HepG2 (cell line): Measurements from ENCODE around the gene PRSS22. TPM values are rescaled to one million over a fixed set of nuclear protein-coding genes. Genes with fewer than 3 reads are reported as not detected.

Experiments
- AKNA ChIP-seq: sonication (generic); formaldehyde crosslinking; IDR thresholded peaks from 2 replicates; pipeline ENCODE4 v1.4.0; 2020; ENCODE audit warnings: missing genetic modification reagents, borderline replicate concordance
- CBX2 ChIP-seq, 2 experiments: fragments of 200-600 bp in 1 of 2; sonication (generic); formaldehyde crosslinking in 1 of 2; IDR thresholded peaks; 2 replicates each; pipeline versions ENCODE4 v1.7.0 to v1.8.1; 2018 to 2022; ENCODE audit warnings: low read depth in 2 of 2, low read length in 1 of 2, mild to moderate bottlenecking in 1 of 2, missing genetic modification reagents in 1 of 2
- EEA1 ChIP-seq: sonication (generic); formaldehyde crosslinking; IDR thresholded peaks from 2 replicates; pipeline ENCODE4 v1.5.1; 2020; ENCODE audit warnings: mild to moderate bottlenecking, missing genetic modification reagents, borderline replicate concordance
- GABPB1 ChIP-seq: IDR thresholded peaks from 2 replicates; pipeline ENCODE4 v1.6.1; 2016; ENCODE audit warnings: mild to moderate bottlenecking, missing genetic modification reagents, moderate library complexity, missing compliant biosample characterization
- ISL2 ChIP-seq: sonication (generic); formaldehyde crosslinking; IDR thresholded peaks from 2 replicates; pipeline ENCODE4 v1.5.0; 2020; ENCODE audit warnings: missing genetic modification reagents
- KDM6A ChIP-seq: IDR thresholded peaks from 2 replicates; pipeline ENCODE4 v1.6.1; 2016; ENCODE audit warnings: low read depth
- MTA3 ChIP-seq: sonication (generic); formaldehyde crosslinking; IDR thresholded peaks from 2 replicates; pipeline ENCODE4 v1.4.0; 2020; ENCODE audit warnings: missing genetic modification reagents
- NR1H2 ChIP-seq: sonication (generic); formaldehyde crosslinking; IDR thresholded peaks from 2 replicates; pipeline ENCODE4 v1.8.1; 2022; ENCODE audit warnings: low read depth, missing genetic modification reagents, borderline replicate concordance
- PITX1 ChIP-seq: sonication (generic); formaldehyde crosslinking; IDR thresholded peaks from 2 replicates; pipeline ENCODE4 v1.5.1; 2020; ENCODE audit warnings: mild to moderate bottlenecking, missing genetic modification reagents
- REST ChIP-seq, 2 experiments: IDR thresholded peaks; 2 replicates each; pipeline ENCODE4 v1.6.1; 2011 to 2012; ENCODE audit warnings: low read length in 2 of 2, borderline replicate concordance in 1 of 2, low read depth in 1 of 2, mild to moderate bottlenecking in 1 of 2, moderate library complexity in 1 of 2
- RXRA ChIP-seq: sonication (generic); formaldehyde crosslinking; IDR thresholded peaks from 2 replicates; pipeline ENCODE4 v1.5.1; 2020; ENCODE audit warnings: missing genetic modification reagents
- TAF15 ChIP-seq: fragments of 200-400 bp; formaldehyde crosslinking; IDR thresholded peaks from one replicate; pipeline ENCODE4 v1.6.1; 2018; ENCODE audit warnings: mild to moderate bottlenecking, low read depth, low read length; ENCODE audit not compliant: poor library complexity, severe bottlenecking
- TRAFD1 ChIP-seq: sonication (generic); formaldehyde crosslinking; IDR thresholded peaks from 2 replicates; pipeline ENCODE4 v1.5.1; 2020; ENCODE audit warnings: missing genetic modification reagents, mild to moderate bottlenecking, borderline replicate concordance
- ZNF124 ChIP-seq: sonication (generic); formaldehyde crosslinking; IDR thresholded peaks from 2 replicates; pipeline ENCODE4 v1.4.0; 2020; ENCODE audit warnings: missing genetic modification reagents
- ZNF280B ChIP-seq: sonication (generic); formaldehyde crosslinking; IDR thresholded peaks from 2 replicates; pipeline ENCODE4 v1.5.0; 2020; ENCODE audit warnings: missing genetic modification reagents, mild to moderate bottlenecking, borderline replicate concordance
- ZNF557 ChIP-seq: sonication (generic); formaldehyde crosslinking; IDR thresholded peaks from 2 replicates; pipeline ENCODE4 v1.4.0; 2020; ENCODE audit warnings: missing genetic modification reagents
- ZNF564 ChIP-seq: sonication (generic); formaldehyde crosslinking; IDR thresholded peaks from 2 replicates; pipeline ENCODE4 v1.8.1; 2023; ENCODE audit warnings: mild to moderate bottlenecking, missing genetic modification reagents
- ZNF891 ChIP-seq: sonication (generic); formaldehyde crosslinking; IDR thresholded peaks from 2 replicates; pipeline ENCODE4 v1.5.0; 2020; ENCODE audit warnings: mild to moderate bottlenecking, missing genetic modification reagents
- polyA plus RNA-seq, 8 experiments: library from polyadenylated mRNA; depleted of rRNA in 3 of 8; stranded (reverse) in 7 of 8; unstranded in 1 of 8; fragments of >200 nt; fragmentation: Illumina TruSeq in 4 of 8; extraction: Trizol in 4 of 8; gene quantifications; 2 replicates each; pipeline versions ENCODE4 v1.2.1 to v1.2.3, GENCODE V29; 2011 to 2016; ENCODE audit warnings: low read depth in 4 of 8, missing spikeins in 1 of 8, mixed read lengths in 1 of 8; ENCODE audit not compliant: insufficient read depth in 1 of 8
- total RNA-seq, 5 experiments: library from RNA; depleted of rRNA; stranded (reverse); fragments of >200 nt; fragmentation: Illumina TruSeq; extraction: Trizol; gene quantifications; 2 replicates each; pipeline ENCODE4 v1.2.3, GENCODE V29; 2016; ENCODE audit warnings: low read depth in 1 of 5

PRSS22 gene
- total and polyA plus RNA-seq, 2 of the 13 experiments (the other 11 are each of a cell fraction or from before 2014, with no cell fraction given) = 0.24 to 0.32 TPM

- TF ChIP-seq AKNA (CRISPR knock-in tag) = no peak
- TF ChIP-seq ISL2 (CRISPR knock-in tag) = no peak
- TF ChIP-seq ZNF564 = 0 out of 2 replicates have a peak, but pooled peaks have one; percentile 29
- TF ChIP-seq ZNF891 (CRISPR knock-in tag) = 0 out of 2 replicates have a peak, but pooled peaks have one; percentile 5
- no peak for TF ChIP-seq REST (IDR thresholded peaks at IDR 0.05; ENCODE audit: borderline replicate concordance in 1 of 2, low read depth in 1 of 2, low read length in 2 of 2)
- no peak for TF ChIP-seq MTA3 (CRISPR knock-in tag)
- TF ChIP-seq ZNF280B = no peak
- TF ChIP-seq NR1H2 = no peak
- TF ChIP-seq TAF15 = no peak
- TF ChIP-seq PITX1 = no peak
- peak; percentile 7; the same call in 1 of the 2 replicates for TF ChIP-seq EEA1 (CRISPR knock-in tag)
- peak; percentile 22; the same call in 1 of the 2 replicates for TF ChIP-seq GABPB1
- no peak for TF ChIP-seq TRAFD1 (CRISPR knock-in tag)
- peak; percentile 62; the same call in 1 of the 2 replicates for TF ChIP-seq RXRA (CRISPR knock-in tag)
- TF ChIP-seq ZNF124 (CRISPR knock-in tag) = no peak
- TF ChIP-seq KDM6A (CRISPR knock-in tag) = no peak
- TF ChIP-seq ZNF557 (CRISPR knock-in tag) = no peak
- TF ChIP-seq CBX2 (IDR thresholded peaks at IDR 0.05; ENCODE audit: low read depth, low read length) = no peak
- TF ChIP-seq CBX2 (CRISPR knock-in tag; IDR thresholded peaks at IDR 0.05; ENCODE audit: low read depth) = no peak
These were observed 25.5 kb upstream of the PRSS22 start (continued) for GRCh38 chr16:2883458-2883908.
